ENCODE results near the gene SPATS2L. TPM values are rescaled to one million over a fixed set of nuclear protein-coding genes. Genes with fewer than 3 reads are reported as not detected.
A peak's percentile ranks its signal among the peaks of the same experiment; 100 is the strongest.

The SPATS2L gene
- total and polyA plus RNA-seq, 2 of the 13 experiments (the other 11 are each of a cell fraction or from before 2014, with no cell fraction given) = 154 to 212 TPM

- TF ChIP-seq ZNF205 (CRISPR knock-in tag; IDR thresholded peaks at IDR 0.05) (no peak), KLF12 (CRISPR knock-in tag; IDR thresholded peaks at IDR 0.05; ENCODE audit: borderline replicate concordance) (no peak), ZNF180 (CRISPR knock-in tag; IDR thresholded peaks at IDR 0.05; ENCODE audit: borderline replicate concordance, low read depth) (no peak), HES4 (CRISPR knock-in tag; IDR thresholded peaks at IDR 0.05; ENCODE audit: borderline replicate concordance) (no peak), ZNF572 (CRISPR knock-in tag; IDR thresholded peaks at IDR 0.05) (no peak), ETV5 (CRISPR knock-in tag; IDR thresholded peaks at IDR 0.05; ENCODE audit: borderline replicate concordance) (no peak), ZNF451 (CRISPR knock-in tag; IDR thresholded peaks at IDR 0.05) (no peak), PLSCR1 (CRISPR knock-in tag; IDR thresholded peaks at IDR 0.05; ENCODE audit: borderline replicate concordance) (no peak), NFAT5 (CRISPR knock-in tag; IDR thresholded peaks at IDR 0.05) (no peak), ZNF143 (CRISPR knock-in tag; IDR thresholded peaks at IDR 0.05) (no peak), HNF4G (IDR thresholded peaks at IDR 0.05; ENCODE audit: borderline replicate concordance, low read depth, low read length) (no peak), HNF4G (CRISPR knock-in tag; IDR thresholded peaks at IDR 0.05; ENCODE audit: borderline replicate concordance, low read depth) (no peak), ZNF335 (CRISPR knock-in tag; IDR thresholded peaks at IDR 0.05) (no peak), YEATS4 (CRISPR knock-in tag; IDR thresholded peaks at IDR 0.05; ENCODE audit: borderline replicate concordance) (0 out of 2 replicates have a peak, but pooled peaks have one; percentile 30), PAX8 (CRISPR knock-in tag; IDR thresholded peaks at IDR 0.05; ENCODE audit: borderline replicate concordance) (no peak), HNF4A (CRISPR knock-in tag; IDR thresholded peaks at IDR 0.05) (peak; percentile 45), GFI1 (CRISPR knock-in tag; IDR thresholded peaks at IDR 0.05; ENCODE audit: borderline replicate concordance) (no peak), NFIC (IDR thresholded peaks at IDR 0.05; ENCODE audit: low read length) (peak; percentile 83), EEA1 (CRISPR knock-in tag; IDR thresholded peaks at IDR 0.05; ENCODE audit: borderline replicate concordance) (no peak), ZSCAN21 (CRISPR knock-in tag; IDR thresholded peaks at IDR 0.05; ENCODE audit: borderline replicate concordance) (no peak; the same call in 1 of the 2 replicates), SMC3 (IDR thresholded peaks at IDR 0.05; ENCODE audit: low read length) (0 out of 2 replicates have a peak, but pooled peaks have one; percentile 1), SMARCC2 (IDR thresholded peaks at IDR 0.05) (no peak), ZNF18 (CRISPR knock-in tag; IDR thresholded peaks at IDR 0.05; ENCODE audit: insufficient replicate concordance) (no peak), ZNF713 (CRISPR knock-in tag; IDR thresholded peaks at IDR 0.05) (no peak)
Measured at GRCh38 chr2:200319548-200320337, 13.2 kb downstream of the SPATS2L start (continued).
